Stimulated activated CD8-positive, alpha-beta memory T cell treated with anti-CD3 and anti-CD28 coated beads, Interleukin-4, amount 100 ng/mL, for 48 hours (primary cell): ENCODE results near the gene B4GALT5.
"Not testable (repeated sequence)": the region's sequence is repeated elsewhere in the genome, so short reads cannot be mapped to it uniquely, and the experiment has no call there.

Source experiments
- DNase-seq: peaks from one replicate; pipeline ENCODE4 v3.0.0-alpha.2; 2020

B4GALT5 gene

DNA sequence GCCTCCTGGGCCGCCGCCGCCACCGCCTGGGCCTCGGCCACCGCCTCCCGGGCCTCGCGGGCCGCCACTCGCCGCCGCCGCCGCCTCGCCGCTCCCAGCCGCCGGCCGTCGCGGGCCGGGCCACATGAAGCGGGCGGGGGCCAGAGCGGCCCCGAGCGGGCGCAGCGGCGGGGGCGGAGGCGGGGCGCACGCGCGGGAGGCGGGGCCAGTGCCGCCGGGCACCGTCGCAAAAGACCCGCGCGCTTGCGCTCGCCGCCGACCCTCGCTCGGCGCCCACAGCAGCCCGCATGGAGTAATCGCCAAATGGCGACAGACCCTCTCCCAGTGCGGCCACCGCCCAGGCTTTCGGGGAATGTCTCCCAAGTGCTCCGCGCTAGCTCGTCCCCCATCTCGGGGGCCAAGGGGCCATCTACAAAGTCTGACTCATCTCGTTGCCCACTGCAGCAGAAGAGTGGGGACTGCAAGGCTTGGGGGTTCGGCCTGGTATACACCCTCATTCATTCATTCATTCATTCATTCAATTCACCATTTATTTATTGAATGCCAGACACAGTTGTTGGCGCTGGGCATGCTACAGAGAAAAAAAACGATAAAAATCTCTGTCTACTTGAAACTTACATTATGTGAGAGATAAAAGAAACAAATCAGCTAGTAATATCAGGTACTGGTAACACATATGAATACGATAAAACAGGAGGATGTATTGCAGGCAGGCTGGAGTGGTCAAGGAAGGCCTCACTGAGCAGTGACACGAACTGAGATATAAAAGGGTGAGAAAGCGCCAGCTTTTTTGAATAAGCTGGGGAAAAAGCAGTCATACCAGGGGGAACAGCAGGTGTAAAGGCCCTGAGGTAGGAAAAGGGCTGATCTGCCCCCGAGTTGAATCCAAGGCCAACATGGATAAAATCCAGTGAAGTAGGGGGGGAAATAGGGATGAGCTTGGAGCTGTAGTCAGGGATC lies at the start of gene B4GALT5:
B4GALT5 (minus strand) TSS at position 126 of the 960 bp plus-strand sequence. CDS start 188 bp downstream, outside the sequence.
- peak; percentile 80 for DNase-seq

GRCh38 chr20:49762940-49763766 lies 49.5 kb upstream of the B4GALT5 start:
- no peak for DNase-seq

GRCh38 chr20:49761888-49762287 lies 48.2 kb upstream of the B4GALT5 start:
- not testable (repeated sequence) for DNase-seq

- no peak for DNase-seq
Measured at GRCh38 chr20:49759266-49759950, 45.7 kb upstream of the B4GALT5 start.

DNA sequence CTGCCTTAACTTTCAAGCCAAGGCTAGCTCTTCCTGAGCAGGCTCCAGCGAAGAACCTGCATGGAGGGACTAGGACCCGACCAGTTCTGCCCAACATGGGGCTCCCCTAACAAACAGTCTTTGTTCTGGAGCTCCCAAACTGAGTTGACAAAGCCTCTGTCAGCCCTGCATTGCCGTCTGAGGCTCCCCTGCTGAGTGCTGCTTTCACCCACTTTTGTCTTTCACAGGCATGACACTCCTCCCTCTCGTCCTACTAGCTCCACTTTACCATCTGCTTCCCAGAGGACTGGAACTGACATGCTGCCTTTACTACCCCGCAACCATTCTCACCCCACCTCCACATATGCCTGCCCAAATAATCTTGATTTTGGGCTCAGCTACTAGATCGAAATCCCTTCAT lies 45.1 kb upstream of the B4GALT5 start:
- DNase-seq = no peak

DNA sequence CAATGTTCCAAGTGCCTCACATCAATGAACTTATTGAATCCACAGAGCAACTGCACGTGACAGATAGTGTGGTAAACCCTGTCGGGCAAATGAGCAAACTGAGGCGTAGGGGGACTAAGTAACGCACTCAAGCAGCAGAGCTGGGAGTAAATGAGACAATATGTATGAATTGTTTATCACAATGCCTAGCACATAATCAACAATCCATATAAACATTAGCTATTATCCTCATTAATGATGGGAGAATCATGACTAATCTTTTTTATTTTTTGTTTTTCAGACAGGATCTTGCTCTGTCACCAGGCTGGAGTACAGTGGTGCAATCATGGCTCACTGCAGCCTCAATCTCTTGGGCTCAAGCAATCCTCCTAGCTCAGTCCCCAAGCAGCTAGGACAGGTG lies 43.9 kb upstream of the B4GALT5 start:
- DNase-seq = no peak

- no peak for DNase-seq
Measured at GRCh38 chr20:49756241-49756640, 42.6 kb upstream of the B4GALT5 start.

GRCh38 chr20:49754596-49754995 lies 40.9 kb upstream of the B4GALT5 start:
- no peak for DNase-seq

GRCh38 chr20:49753133-49753532 lies 39.5 kb upstream of the B4GALT5 start:
- no peak for DNase-seq

- no peak for DNase-seq
Measured at GRCh38 chr20:49752201-49752903, 38.7 kb upstream of the B4GALT5 start.

DNA sequence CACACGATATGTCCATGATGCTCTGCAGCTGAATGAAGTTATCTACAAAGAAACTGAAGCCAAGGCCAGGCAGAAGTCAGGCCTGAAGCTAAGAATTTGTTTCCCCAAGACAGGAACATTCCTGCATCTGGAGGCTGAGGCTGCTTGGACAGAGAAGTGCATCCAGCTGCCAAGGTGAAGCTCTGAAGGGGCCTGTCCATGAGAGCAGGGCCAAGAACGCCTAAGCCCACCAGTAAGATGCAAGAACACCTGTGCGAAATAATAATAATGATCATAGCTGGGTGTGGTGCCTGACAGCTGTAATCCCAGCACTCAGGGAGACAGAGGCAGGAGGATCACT lies 37.7 kb upstream of the B4GALT5 start:
- DNase-seq = no peak

DNA sequence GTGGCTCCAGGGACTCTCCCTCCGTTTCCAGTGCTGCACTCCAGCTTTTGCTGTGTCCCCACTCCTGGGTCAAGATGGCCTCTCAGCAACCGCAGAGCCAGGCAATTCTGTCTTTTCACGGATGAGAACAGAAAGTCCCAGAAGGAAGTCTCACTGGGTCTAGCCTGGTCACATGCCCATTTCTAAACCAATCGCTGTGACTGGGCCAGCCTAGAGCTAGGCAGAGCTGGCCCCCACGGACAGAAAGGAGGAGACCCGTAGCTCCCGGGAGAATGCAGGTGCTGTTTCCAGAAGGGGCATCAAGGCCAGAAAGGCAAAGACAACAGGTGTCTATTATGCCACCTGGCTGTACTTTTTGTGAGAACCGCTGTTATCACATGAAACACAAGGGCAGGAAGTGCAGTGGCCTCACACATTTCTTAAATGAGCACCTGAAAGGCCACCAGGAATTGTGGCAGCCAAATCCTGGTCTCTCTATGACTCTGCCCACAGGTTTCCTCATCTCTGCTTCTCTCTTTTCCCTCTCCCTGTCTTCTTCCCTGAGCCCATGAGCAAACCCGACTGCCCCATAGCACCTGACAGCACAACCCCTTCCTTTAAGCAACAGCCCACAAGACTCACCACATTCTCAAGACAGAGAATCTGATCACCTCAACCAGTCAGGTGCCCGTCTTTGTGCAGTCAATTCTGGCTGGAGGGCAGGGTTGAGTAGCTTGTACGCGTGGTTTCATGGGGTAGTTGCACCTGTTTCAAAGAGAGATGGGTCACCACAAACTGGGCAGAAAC lies 37.1 kb upstream of the B4GALT5 start:
- no peak for DNase-seq

- DNase-seq = no peak
Measured at GRCh38 chr20:49749625-49750024, 35.9 kb upstream of the B4GALT5 start.

GRCh38 chr20:49748525-49748838 lies 34.8 kb upstream of the B4GALT5 start:
- DNase-seq = no peak

DNA sequence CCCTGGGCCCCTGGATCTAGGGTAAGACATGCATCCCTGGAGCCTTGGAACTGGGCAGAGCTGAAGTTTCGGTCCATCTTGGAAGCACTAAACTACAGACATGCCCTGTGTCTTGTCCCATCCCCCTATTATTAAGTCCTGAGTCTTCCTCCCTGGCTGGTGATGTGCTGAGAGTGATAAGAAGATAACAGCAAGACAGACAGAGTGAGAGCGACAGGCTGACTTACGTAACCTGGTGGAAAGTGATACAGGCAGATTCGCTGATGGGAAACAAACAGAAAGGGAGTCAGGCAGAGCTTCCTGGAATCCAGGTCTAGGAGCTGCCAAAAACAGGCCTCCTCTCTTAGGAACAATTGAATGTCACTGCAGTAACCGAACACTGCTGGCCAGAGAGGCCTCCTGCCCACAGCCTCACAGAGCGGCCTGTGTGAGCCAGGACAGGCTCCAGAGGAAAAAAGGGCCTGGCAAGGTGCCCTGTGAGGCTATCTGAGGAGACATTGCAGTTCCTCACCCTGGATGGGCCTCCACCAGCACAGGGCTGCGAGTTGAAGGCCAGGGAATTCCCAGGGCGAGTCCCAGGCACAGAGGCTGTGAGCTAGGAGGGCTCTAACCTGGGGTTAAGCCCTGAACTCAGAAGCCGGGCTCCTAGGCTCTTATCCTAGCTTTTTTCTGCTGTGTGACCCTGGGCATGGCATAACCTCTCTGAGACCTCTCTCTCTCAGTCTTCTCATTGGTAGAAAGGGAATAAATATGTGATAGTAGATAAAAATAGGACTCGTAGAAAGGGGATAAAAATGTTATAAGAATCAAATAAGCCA lies 34.2 kb upstream of the B4GALT5 start:
- DNase-seq = no peak

GRCh38 chr20:49742948-49743347 lies 29.3 kb upstream of the B4GALT5 start:
- no peak for DNase-seq

GRCh38 chr20:49741977-49742376 lies 28.3 kb upstream of the B4GALT5 start:
- no peak for DNase-seq

- DNase-seq = no peak
Measured at GRCh38 chr20:49740807-49741206, 27.1 kb upstream of the B4GALT5 start.

DNA sequence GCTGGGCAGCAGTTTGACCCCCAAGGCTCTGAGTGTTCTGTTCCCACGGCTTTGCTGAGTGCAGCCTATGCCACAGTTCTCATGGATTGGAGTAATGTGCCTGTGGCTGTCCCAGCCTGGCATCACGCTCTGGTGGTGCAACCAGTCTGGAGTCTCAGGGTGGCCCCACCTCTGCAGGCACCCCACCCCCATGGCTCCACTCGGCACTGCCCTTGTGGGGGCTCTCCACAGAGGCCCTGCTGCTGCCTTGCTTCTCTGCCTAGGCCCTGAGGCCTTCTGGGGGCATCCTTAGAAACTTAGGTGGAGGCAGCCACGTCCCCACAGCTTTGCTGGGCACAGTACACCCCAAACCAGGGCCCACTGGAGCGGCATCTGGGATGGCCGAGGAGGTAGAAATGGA lies 25.4 kb upstream of the B4GALT5 start:
- DNase-seq = no peak

GRCh38 chr20:49737260-49737659 lies 23.6 kb upstream of the B4GALT5 start:
- no peak for DNase-seq

GRCh38 chr20:49729780-49730179 lies 16.1 kb upstream of the B4GALT5 start:
- DNase-seq = no peak
